ENCODE data around the gene TMEM150B.

DNA sequence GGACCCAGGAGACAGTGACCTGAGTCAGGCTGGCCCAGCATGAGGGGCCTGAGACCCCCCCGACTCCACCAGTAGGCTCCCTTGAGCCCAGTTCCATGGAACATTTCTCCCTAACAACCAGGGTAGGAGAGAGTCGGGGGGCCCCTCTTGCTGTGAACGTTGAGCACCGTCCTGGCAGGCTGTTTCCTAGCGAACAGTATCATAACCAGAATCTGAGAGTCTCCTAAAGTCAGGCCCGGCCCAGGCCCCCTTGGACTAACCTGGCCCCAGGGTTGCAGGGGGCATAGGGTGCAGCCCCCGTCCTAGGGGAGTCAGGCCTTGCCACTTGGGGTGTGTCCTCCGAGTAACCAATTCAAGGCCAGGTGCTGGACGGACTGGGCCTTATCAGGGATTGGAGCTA is 13.7 kb downstream of the TMEM150B start:
- no peak for TF ChIP-seq POLR2A (IDR thresholded peaks at IDR 0.05)
- TF ChIP-seq, protein P1, sequence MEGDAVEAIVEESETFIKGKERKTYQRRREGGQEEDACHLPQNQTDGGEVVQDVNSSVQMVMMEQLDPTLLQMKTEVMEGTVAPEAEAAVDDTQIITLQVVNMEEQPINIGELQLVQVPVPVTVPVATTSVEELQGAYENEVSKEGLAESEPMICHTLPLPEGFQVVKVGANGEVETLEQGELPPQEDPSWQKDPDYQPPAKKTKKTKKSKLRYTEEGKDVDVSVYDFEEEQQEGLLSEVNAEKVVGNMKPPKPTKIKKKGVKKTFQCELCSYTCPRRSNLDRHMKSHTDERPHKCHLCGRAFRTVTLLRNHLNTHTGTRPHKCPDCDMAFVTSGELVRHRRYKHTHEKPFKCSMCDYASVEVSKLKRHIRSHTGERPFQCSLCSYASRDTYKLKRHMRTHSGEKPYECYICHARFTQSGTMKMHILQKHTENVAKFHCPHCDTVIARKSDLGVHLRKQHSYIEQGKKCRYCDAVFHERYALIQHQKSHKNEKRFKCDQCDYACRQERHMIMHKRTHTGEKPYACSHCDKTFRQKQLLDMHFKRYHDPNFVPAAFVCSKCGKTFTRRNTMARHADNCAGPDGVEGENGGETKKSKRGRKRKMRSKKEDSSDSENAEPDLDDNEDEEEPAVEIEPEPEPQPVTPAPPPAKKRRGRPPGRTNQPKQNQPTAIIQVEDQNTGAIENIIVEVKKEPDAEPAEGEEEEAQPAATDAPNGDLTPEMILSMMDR (IDR thresholded peaks at IDR 0.05), result no peak
